ENCODE measurements around the gene GATA5. TPM values are rescaled to one million over a fixed set of nuclear protein-coding genes. Genes with fewer than 3 reads are reported as not detected.

GATA5 gene
- total and polyA plus RNA-seq, 3 experiments from 2014 or later: not detected

- CTCF ChIA-PET: no interaction called here
- POLR2A ChIA-PET: no interaction called here
These were observed 54.7 kb downstream of the GATA5 start for GRCh38 chr20:62420846-62421715.

GRCh38 chr20:62419759-62420158 lies 56.0 kb downstream of the GATA5 start:
- ChIA-PET CTCF (no interaction called here), POLR2A (no interaction called here)
- DNase-seq: no peak
- Mint-ChIP-seq H3K9me3 (no peaks in the 10 kb centered on the region), H3K36me3 (no peaks in the 10 kb centered on the region), H3K4me3 (no peak overlapping the region), H3K27ac (no peak overlapping the region), H3K4me1 (peaks cover 0 to 2% (median 0%) of the 10 kb centered on the region in 3 donors), H3K27me3 (no peaks in the 10 kb centered on the region)
- Histone ChIP-seq H3K27ac (ENCODE audit: low read depth, low read length) (no peak overlapping the region), H3K36me3 (ENCODE audit: insufficient read depth, low read length) (no peaks in the 10 kb centered on the region), H3K9me3 (ENCODE audit: low read length) (no peaks in the 10 kb centered on the region), H3K4me3 (ENCODE audit: low read length) (no peak overlapping the region), H3K27me3 (ENCODE audit: insufficient read depth, low read length, poor library complexity, severe bottlenecking) (no peaks in the 10 kb centered on the region), H3K4me1 (ENCODE audit: insufficient read depth, low read length) (no peaks in the 10 kb centered on the region)

More at GRCh38 chr20:62420846-62421715, 54.7 kb downstream of the GATA5 start:
- DNase-seq: no peak
- no peaks in the 10 kb centered on the region for H3K9me3 ChIP-seq (ENCODE audit: low read length)
- Mint-ChIP-seq H3K27ac (no peak overlapping the region), H3K9me3 (no peaks in the 10 kb centered on the region), H3K4me3 (no peak overlapping the region), H3K27me3 (no peaks in the 10 kb centered on the region), H3K4me1 (peaks cover 0 to 2% (median 0%) of the 10 kb centered on the region in 3 donors), H3K36me3 (no peaks in the 10 kb centered on the region)
- no peaks in the 10 kb centered on the region for H3K36me3 ChIP-seq (ENCODE audit: insufficient read depth, low read length)
- no peak overlapping the region for H3K27ac ChIP-seq (ENCODE audit: low read depth, low read length)
- no peaks in the 10 kb centered on the region for H3K4me1 ChIP-seq (ENCODE audit: insufficient read depth, low read length)
- no peak overlapping the region for H3K4me3 ChIP-seq (ENCODE audit: low read length)
- no peaks in the 10 kb centered on the region for H3K27me3 ChIP-seq (ENCODE audit: insufficient read depth, low read length, poor library complexity, severe bottlenecking)

- no peak overlapping the region for H3K4me3 Mint-ChIP-seq
- no peaks in the 10 kb centered on the region for H3K9me3 Mint-ChIP-seq
- Histone ChIP-seq H3K27ac (ENCODE audit: low read depth, low read length) (no peak overlapping the region), H3K36me3 (ENCODE audit: insufficient read depth, low read length) (no peaks in the 10 kb centered on the region), H3K4me3 (ENCODE audit: low read length) (no peak overlapping the region), H3K27me3 (ENCODE audit: insufficient read depth, low read length, poor library complexity, severe bottlenecking) (no peaks in the 10 kb centered on the region), H3K9me3 (ENCODE audit: low read length) (no peaks in the 10 kb centered on the region), H3K4me1 (ENCODE audit: insufficient read depth, low read length) (no peaks in the 10 kb centered on the region)
- ChIA-PET POLR2A (no interaction called here), CTCF (no interaction called here)
- H3K27ac Mint-ChIP-seq: no peak overlapping the region
- no peak for DNase-seq
- no peaks in the 10 kb centered on the region for H3K27me3 Mint-ChIP-seq
- peaks cover 0 to 2% (median 0%) of the 10 kb centered on the region in 3 donors for H3K4me1 Mint-ChIP-seq
- no peaks in the 10 kb centered on the region for H3K36me3 Mint-ChIP-seq
These were observed 56.9 kb downstream of the GATA5 start for GRCh38 chr20:62418709-62419487.

GRCh38 chr20:62417981-62418708 lies 57.6 kb downstream of the GATA5 start:
- Mint-ChIP-seq H3K36me3 (no peaks in the 10 kb centered on the region), H3K27me3 (no peaks in the 10 kb centered on the region), H3K9me3 (no peaks in the 10 kb centered on the region), H3K4me1 (peaks cover 0 to 2% (median 0%) of the 10 kb centered on the region in 3 donors), H3K27ac (no peak overlapping the region), H3K4me3 (no peak overlapping the region)
- DNase-seq: no peak
- Histone ChIP-seq H3K36me3 (ENCODE audit: insufficient read depth, low read length) (no peaks in the 10 kb centered on the region), H3K4me1 (ENCODE audit: insufficient read depth, low read length) (no peaks in the 10 kb centered on the region), H3K4me3 (ENCODE audit: low read length) (no peak overlapping the region), H3K27me3 (ENCODE audit: insufficient read depth, low read length, poor library complexity, severe bottlenecking) (no peaks in the 10 kb centered on the region), H3K27ac (ENCODE audit: low read depth, low read length) (no peak overlapping the region), H3K9me3 (ENCODE audit: low read length) (no peaks in the 10 kb centered on the region)
- POLR2A ChIA-PET: no interaction called here
- CTCF ChIA-PET: no interaction called here

- Histone ChIP-seq H3K27me3 (ENCODE audit: insufficient read depth, low read length, poor library complexity, severe bottlenecking) (no peaks in the 10 kb centered on the region), H3K27ac (ENCODE audit: low read depth, low read length) (no peak overlapping the region), H3K36me3 (ENCODE audit: insufficient read depth, low read length) (no peaks in the 10 kb centered on the region), H3K9me3 (ENCODE audit: low read length) (no peaks in the 10 kb centered on the region), H3K4me3 (ENCODE audit: low read length) (no peak overlapping the region), H3K4me1 (ENCODE audit: insufficient read depth, low read length) (no peaks in the 10 kb centered on the region)
- H3K9me3 Mint-ChIP-seq: no peaks in the 10 kb centered on the region
- POLR2A ChIA-PET: no interaction called here
- H3K4me3 Mint-ChIP-seq: no peak overlapping the region
- H3K27ac Mint-ChIP-seq: no peak overlapping the region
- no peaks in the 10 kb centered on the region for H3K27me3 Mint-ChIP-seq
- peaks cover 0 to 2% (median 0%) of the 10 kb centered on the region in 3 donors for H3K4me1 Mint-ChIP-seq
- CTCF ChIA-PET: no interaction called here
- no peak for DNase-seq
- H3K36me3 Mint-ChIP-seq: no peaks in the 10 kb centered on the region
These were observed 58.9 kb downstream of the GATA5 start for GRCh38 chr20:62416651-62417637.

GRCh38 chr20:62415354-62416111 lies 60.3 kb downstream of the GATA5 start:
- Histone ChIP-seq H3K27ac (ENCODE audit: low read depth, low read length) (no peak overlapping the region), H3K9me3 (ENCODE audit: low read length) (no peaks in the 10 kb centered on the region), H3K36me3 (ENCODE audit: insufficient read depth, low read length) (no peaks in the 10 kb centered on the region), H3K27me3 (ENCODE audit: insufficient read depth, low read length, poor library complexity, severe bottlenecking) (no peaks in the 10 kb centered on the region), H3K4me3 (ENCODE audit: low read length) (no peak overlapping the region), H3K4me1 (ENCODE audit: insufficient read depth, low read length) (no peaks in the 10 kb centered on the region)
- ChIA-PET CTCF (no interaction called here), POLR2A (no interaction called here)
- no peaks in the 10 kb centered on the region for H3K36me3 Mint-ChIP-seq
- H3K9me3 Mint-ChIP-seq: no peaks in the 10 kb centered on the region
- no peaks in the 10 kb centered on the region for H3K27me3 Mint-ChIP-seq
- H3K4me3 Mint-ChIP-seq: no peak overlapping the region
- H3K27ac Mint-ChIP-seq: no peak overlapping the region
- no peak for DNase-seq
- H3K4me1 Mint-ChIP-seq: peaks cover 0 to 3% (median 2%) of the 10 kb centered on the region in 3 donors

- Mint-ChIP-seq H3K36me3 (no peaks in the 10 kb centered on the region), H3K27me3 (no peaks in the 10 kb centered on the region), H3K4me1 (peaks cover 0 to 15% (median 4%) of the 10 kb centered on the region in 3 donors), H3K27ac (no peak overlapping the region), H3K4me3 (no peak overlapping the region), H3K9me3 (no peaks in the 10 kb centered on the region)
- no peak for DNase-seq
- Histone ChIP-seq H3K9me3 (ENCODE audit: low read length) (no peaks in the 10 kb centered on the region), H3K27me3 (ENCODE audit: insufficient read depth, low read length, poor library complexity, severe bottlenecking) (no peaks in the 10 kb centered on the region), H3K36me3 (ENCODE audit: insufficient read depth, low read length) (no peaks in the 10 kb centered on the region), H3K4me1 (ENCODE audit: insufficient read depth, low read length) (no peaks in the 10 kb centered on the region), H3K27ac (ENCODE audit: low read depth, low read length) (no peak overlapping the region), H3K4me3 (ENCODE audit: low read length) (no peak overlapping the region)
- CTCF ChIA-PET: no interaction called here
- POLR2A ChIA-PET: no interaction called here
These were observed 61.8 kb downstream of the GATA5 start for GRCh38 chr20:62413896-62414481.

Measured in CD8-positive, alpha-beta memory T cell (primary cell).